DLD1 (cell line): ENCODE measurements around the gene DCP1B.
"Not testable (repeated sequence)": the region's sequence is repeated elsewhere in the genome, so short reads cannot be mapped to it uniquely, and the experiment has no call there.

Experiments used
- in situ Hi-C: cut with HindIII; loops from 2 replicates; pipeline ENCODE4 v1.10.0; 2017; ENCODE audit warnings: low sequenced_read_pairs

Gene DCP1B

GRCh38 chr12:1977588-1977987 lies 26.7 kb downstream of the DCP1B start:
- in situ Hi-C loops = no loop called here

GRCh38 chr12:1977109-1977508 lies 27.1 kb downstream of the DCP1B start:
- in situ Hi-C loops = no loop called here

GRCh38 chr12:1974812-1975211 lies 29.4 kb downstream of the DCP1B start:
- in situ Hi-C loops = no loop called here

- in situ Hi-C loops = no loop called here
These were observed 31.4 kb downstream of the DCP1B start for GRCh38 chr12:1972856-1973317.

- in situ Hi-C loops = no loop called here
These were observed 32.0 kb downstream of the DCP1B start for GRCh38 chr12:1972260-1972659.

GRCh38 chr12:1970331-1970900 lies 33.8 kb downstream of the DCP1B start:
- in situ Hi-C loops = no loop called here

- in situ Hi-C loops = no loop called here
These were observed 37.6 kb downstream of the DCP1B start for GRCh38 chr12:1966561-1967226.

- in situ Hi-C loops = no loop called here
These were observed 38.3 kb downstream of the DCP1B start for GRCh38 chr12:1965916-1966315.

GRCh38 chr12:1962051-1963020 lies 41.9 kb downstream of the DCP1B start:
- in situ Hi-C loops = no loop called here

GRCh38 chr12:1956716-1957115 lies 47.5 kb downstream of the DCP1B start:
- in situ Hi-C loops = no loop called here

- in situ Hi-C loops = no loop called here
These were observed 54.3 kb downstream of the DCP1B start for GRCh38 chr12:1949771-1950470.

- in situ Hi-C loops = no loop called here
These were observed 55.4 kb downstream of the DCP1B start for GRCh38 chr12:1948883-1949282.

- in situ Hi-C loops = no loop called here
These were observed 57.2 kb downstream of the DCP1B start for GRCh38 chr12:1947081-1947480.

- in situ Hi-C loops = no loop called here
These were observed 58.0 kb downstream of the DCP1B start for GRCh38 chr12:1946296-1946695.

- in situ Hi-C loops = not testable (repeated sequence)
These were observed 58.8 kb downstream of the DCP1B start for GRCh38 chr12:1945502-1945901.

- in situ Hi-C loops = no loop called here
These were observed 64.3 kb downstream of the DCP1B start for GRCh38 chr12:1939801-1940607.

- in situ Hi-C loops = no loop called here
These were observed 64.9 kb downstream of the DCP1B start for GRCh38 chr12:1939331-1939730.

GRCh38 chr12:1937481-1938224 lies 66.6 kb downstream of the DCP1B start:
- in situ Hi-C loops = no loop called here
